DOHH2 (cell line): ENCODE measurements around the gene GRID1.

Source experiments
- EZH2phosphoT487 ChIP-seq: fragments of 200-600 bp; sonication (generic); IDR thresholded peaks from 2 replicates; pipeline ENCODE4 v1.6.1; 2017; ENCODE audit warnings: borderline replicate concordance, mild to moderate bottlenecking, antibody characterized with exemption, low read length, moderate library complexity, mixed read lengths
- TF ChIP-seq, protein P1 (sequence below): fragments of 200-600 bp; sonication (generic); IDR thresholded peaks from one replicate; pipeline ENCODE4 v1.5.1; 2014; ENCODE audit warnings: antibody characterized with exemption, mild to moderate bottlenecking, low read depth, low read length; ENCODE audit not compliant: poor library complexity, severe bottlenecking

DNA sequence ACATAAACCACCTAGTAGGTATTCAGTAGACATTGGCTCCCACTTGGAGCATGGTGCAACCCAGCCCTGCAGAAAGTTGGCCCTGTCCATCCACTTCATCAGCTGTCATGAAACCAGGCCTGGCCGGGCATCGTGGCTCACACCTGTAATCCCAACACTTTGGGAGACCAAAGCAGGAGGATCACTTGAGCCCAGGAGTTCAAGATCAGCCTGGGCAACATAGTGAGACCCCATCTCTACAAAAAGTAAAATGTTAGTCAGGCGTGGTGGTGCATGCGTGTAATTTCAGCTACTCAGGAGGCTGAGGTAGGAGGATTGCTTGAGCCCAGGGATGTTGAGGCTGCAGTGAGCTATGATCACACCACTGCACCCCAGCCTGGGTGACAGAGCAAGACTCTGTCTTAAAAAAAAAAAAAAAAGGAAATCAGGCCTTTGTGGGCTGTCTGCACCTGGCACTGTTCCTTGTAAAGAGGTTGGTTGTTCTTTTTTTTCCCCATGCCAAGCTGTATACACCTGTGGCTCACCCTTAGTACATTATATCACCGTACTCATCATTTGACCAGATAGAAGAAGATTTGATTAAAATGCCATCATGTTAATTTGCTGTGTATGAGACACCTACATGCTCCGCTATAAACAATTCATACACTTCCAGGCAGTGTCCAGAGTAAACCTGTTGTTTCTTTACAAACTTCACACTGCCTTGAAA is 45.4 kb upstream of the GRID1 start:
- TF ChIP-seq EZH2phosphoT487, result no peak
- TF ChIP-seq, protein P1, sequence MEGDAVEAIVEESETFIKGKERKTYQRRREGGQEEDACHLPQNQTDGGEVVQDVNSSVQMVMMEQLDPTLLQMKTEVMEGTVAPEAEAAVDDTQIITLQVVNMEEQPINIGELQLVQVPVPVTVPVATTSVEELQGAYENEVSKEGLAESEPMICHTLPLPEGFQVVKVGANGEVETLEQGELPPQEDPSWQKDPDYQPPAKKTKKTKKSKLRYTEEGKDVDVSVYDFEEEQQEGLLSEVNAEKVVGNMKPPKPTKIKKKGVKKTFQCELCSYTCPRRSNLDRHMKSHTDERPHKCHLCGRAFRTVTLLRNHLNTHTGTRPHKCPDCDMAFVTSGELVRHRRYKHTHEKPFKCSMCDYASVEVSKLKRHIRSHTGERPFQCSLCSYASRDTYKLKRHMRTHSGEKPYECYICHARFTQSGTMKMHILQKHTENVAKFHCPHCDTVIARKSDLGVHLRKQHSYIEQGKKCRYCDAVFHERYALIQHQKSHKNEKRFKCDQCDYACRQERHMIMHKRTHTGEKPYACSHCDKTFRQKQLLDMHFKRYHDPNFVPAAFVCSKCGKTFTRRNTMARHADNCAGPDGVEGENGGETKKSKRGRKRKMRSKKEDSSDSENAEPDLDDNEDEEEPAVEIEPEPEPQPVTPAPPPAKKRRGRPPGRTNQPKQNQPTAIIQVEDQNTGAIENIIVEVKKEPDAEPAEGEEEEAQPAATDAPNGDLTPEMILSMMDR, result no peak
